GM21367 (cell line): ENCODE results near the gene TM4SF1.

Source experiments
- ATAC-seq: cut with Tn5 transposase; IDR thresholded peaks from one replicate; pipeline ENCODE4 v1.9.1; 2021; ENCODE audit not compliant: unreplicated experiment

TM4SF1 gene

GRCh38 chr3:149377408-149378364 lies at the start of gene TM4SF1:
Gene TM4SF1 (minus strand): TSS chr3:149377649. CDS start chr3:149377547, 102 bp downstream.
- ATAC-seq: no peak

DNA sequence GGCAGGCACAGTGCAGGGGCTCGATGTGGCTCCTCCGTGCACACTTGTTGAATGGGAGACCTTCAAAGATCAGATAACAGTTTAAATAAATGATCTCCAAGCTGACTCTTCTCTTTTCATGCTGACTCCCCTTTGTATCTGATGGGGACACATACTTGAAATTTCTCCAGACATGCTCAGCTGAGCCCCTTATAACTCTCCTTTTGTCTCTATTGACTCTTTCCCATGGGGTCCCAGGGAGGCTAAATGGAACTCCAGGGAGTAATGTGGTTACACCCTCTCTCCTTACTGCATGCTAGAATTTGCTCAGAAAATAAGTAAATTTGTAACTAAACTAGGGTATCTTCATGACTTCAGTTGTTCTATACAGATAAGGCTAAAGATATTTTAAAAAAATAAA lies 48.9 kb upstream of the TM4SF1 start:
- ATAC-seq: no peak

GRCh38 chr3:149424918-149425317 lies 47.5 kb upstream of the TM4SF1 start:
- no peak for ATAC-seq

DNA sequence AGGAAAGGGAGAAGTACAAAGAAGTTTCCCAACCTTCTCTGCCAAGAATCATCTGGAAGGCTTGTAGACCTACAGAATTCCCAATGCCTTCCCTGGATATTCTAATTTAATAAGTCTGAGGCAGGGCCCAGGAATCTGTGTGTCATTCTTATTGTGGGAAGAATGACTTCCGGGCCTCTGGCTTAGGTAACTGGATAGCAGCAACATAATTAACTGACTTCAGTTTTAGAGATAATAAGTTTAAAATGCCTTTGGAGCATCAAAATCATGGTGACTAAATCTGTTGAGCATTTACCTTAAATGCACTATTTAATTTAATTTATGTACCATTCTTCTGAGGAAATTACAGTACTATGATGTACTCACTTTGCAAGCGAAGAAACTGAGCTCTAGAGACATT lies 44.3 kb upstream of the TM4SF1 start:
- no peak for ATAC-seq

GRCh38 chr3:149419816-149420215 lies 42.4 kb upstream of the TM4SF1 start:
- no peak for ATAC-seq

GRCh38 chr3:149417727-149418126 lies 40.3 kb upstream of the TM4SF1 start:
- no peak for ATAC-seq

DNA sequence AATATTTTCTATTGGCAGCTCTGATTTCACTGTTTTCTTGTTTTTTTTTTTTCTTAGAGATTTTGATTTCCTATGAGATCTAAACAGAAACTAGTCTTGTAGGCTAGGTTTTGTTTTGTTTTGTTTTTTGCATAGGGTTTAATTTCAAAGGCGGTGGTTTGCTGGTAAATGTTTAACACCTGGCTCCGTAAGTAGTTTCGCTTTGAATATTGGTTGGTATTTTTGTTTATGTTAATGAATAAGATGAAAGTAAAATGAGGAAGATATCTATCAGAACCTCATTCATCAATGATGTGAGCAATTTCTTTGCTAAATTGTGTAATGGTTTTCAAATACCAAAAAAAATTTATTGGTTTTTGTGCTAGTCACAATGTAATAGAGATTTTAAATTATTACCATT lies 39.7 kb upstream of the TM4SF1 start:
- peak; percentile 72 for ATAC-seq

- no peak for ATAC-seq
Observed at GRCh38 chr3:149415484-149415883, 38.0 kb upstream of the TM4SF1 start.

DNA sequence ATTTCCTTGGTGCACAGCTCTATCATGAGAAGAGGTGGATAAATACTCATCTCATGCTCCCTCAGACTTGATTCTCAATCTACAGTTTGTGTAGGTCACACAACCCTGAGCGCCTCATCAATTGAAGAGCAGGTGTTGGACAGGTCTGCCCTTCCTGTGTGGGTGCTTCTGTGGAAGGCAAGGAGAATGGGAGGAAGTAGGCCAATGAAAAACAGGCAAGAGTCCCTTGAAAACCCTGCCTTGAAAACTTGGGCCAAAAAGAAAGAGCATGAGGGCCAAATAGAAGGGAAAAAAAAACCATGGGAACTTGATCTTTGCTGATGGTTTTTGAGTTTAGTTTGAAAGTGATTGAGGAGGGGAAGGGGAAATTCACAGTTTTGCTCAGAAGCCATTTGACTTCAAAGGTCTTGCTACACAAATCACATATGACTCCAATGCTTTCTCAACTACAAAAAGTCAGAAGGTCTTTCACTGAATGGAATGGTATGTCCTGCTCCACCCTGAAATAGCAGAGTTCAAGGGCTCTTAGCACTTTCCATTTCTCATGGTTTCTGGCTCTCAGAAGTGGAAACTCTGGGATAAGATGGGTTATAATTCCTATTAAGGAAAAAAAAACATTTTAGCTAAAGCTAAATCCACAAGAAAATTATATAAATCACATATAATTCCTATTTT lies 37.2 kb upstream of the TM4SF1 start:
- no peak for ATAC-seq

GRCh38 chr3:149411583-149411982 lies 34.1 kb upstream of the TM4SF1 start:
- ATAC-seq: no peak

DNA sequence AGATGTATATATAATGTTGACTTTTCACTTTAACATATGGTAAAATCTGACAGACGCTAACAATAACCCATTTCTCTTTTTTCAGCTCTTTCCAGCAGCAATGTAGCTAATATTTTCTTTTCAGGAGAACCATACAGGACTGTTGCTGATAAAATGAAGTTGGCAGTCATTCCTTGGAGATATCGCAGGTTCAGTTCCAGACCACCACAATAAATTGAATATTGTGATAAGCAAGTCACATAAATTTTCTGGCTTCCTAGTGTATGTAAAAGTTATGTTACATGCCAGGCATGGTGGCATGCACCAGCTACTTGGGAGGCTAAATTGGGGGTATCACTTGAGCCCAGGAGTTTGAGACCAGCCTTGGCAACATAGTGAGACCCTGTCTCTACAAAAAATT lies 31.9 kb upstream of the TM4SF1 start:
- no peak for ATAC-seq

DNA sequence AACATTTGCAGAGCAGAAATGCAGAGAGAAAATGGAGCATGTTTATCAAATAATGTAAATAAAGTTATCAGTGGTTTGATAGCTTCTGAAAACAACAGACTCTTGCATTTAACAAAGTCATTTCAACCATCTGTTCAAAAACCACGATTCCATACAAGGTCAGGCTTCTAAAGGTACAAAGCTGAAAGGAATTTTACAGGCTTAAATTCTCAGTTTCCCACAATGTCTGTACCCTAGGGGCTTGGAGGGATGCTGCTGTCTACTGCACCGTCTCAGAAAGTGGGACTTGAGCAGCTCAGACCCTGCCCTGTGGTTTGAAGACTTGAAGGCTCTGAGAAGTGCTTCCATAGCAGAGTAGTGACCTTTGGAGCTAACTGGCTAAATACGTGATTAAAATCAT lies 30.4 kb upstream of the TM4SF1 start:
- ATAC-seq: no peak

DNA sequence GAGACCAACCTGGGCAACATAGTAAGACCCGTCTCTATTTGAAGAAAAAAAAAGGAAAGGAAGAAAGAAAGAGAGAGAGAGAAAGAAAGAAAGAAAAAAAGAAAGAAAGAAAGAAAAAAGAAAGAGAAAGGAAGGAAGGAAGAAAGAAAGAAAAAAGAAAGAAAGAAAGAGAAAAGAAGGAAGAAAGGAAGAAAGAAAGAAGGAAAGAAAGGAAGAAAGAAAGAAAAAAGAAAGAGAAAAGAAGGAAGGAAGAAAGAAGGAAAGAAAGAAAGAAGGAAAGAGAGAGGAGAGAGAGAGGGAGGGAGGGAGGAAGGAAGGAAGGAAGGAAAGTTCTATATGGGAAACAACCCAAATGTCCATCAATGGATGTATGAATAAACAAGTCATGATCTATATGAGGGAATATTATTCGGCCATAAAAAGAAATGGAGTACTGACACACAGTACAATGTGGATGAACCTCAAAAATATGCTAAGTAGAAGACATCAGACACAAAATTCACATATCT lies 28.8 kb upstream of the TM4SF1 start:
- no peak for ATAC-seq

DNA sequence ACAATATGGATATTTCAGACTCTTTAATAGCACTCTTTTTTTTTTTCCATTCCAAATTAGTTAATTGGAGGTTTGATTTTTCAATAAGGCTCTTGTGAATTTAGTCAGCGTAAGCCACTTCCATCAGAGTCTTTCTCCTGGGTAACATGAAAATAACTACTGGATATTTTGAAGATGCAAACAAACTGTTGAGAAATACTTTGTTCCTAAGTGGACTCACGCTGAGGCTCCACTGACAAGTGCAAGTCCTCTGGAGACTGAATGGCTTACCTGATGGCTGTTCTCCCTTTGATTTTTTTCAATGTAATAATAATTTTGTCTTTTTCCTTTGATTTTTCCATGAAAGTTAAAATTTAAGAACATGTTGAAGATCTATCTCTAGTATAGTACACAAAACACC lies 26.0 kb upstream of the TM4SF1 start:
- ATAC-seq: no peak

- ATAC-seq: no peak
Observed at GRCh38 chr3:149402481-149402880, 25.0 kb upstream of the TM4SF1 start.

- ATAC-seq: no peak
Observed at GRCh38 chr3:149401926-149402310, 24.5 kb upstream of the TM4SF1 start.

GRCh38 chr3:149401212-149401925 lies 23.9 kb upstream of the TM4SF1 start:
- ATAC-seq: no peak

DNA sequence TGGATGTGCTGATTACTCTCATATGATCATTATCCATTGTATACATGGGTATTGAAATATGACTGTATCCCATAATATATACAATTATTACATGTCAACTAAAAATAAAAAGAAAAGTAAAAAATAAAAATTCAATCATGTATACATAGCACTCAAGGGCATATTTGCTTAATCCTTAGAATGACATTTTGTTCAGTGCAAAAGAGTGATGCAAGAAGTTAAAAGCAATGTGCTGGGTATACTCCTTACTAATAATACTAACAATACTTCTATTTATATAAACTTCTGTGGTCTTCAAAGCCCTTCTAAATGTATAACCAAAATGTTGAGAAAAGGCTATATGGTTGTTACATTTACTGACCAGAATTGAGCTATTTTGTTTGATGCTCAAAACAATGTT lies 23.2 kb upstream of the TM4SF1 start:
- no peak for ATAC-seq

DNA sequence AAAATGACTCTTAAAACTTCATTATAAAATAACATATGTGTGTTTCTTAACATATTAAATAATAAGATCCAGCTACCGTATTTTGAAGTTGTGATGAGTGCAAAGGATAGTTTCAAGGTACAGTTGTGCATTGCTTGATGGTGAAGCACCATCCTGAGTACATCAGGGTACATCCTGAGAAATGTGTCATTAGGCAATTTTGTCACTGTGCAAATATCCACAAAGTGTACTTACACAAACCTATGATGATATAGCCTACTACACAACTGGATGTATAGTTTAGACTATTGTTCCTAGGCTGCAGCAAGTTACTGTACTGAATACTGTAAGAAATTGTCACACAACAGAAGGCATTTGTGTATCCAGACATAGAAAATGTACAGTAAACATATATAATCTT lies 20.8 kb upstream of the TM4SF1 start:
- ATAC-seq: no peak

- ATAC-seq: no peak
Observed at GRCh38 chr3:149397528-149397927, 20.1 kb upstream of the TM4SF1 start.

GRCh38 chr3:149396476-149396875 lies 19.0 kb upstream of the TM4SF1 start:
- no peak for ATAC-seq
